HG03432 (cell line): ENCODE measurements around the gene WDR18.

Source experiments
- ATAC-seq: cut with Tn5 transposase; IDR thresholded peaks from one replicate; pipeline ENCODE4 v1.9.1; 2021; ENCODE audit warnings: mild to moderate bottlenecking, moderate library complexity; ENCODE audit not compliant: unreplicated experiment

The WDR18 gene

DNA sequence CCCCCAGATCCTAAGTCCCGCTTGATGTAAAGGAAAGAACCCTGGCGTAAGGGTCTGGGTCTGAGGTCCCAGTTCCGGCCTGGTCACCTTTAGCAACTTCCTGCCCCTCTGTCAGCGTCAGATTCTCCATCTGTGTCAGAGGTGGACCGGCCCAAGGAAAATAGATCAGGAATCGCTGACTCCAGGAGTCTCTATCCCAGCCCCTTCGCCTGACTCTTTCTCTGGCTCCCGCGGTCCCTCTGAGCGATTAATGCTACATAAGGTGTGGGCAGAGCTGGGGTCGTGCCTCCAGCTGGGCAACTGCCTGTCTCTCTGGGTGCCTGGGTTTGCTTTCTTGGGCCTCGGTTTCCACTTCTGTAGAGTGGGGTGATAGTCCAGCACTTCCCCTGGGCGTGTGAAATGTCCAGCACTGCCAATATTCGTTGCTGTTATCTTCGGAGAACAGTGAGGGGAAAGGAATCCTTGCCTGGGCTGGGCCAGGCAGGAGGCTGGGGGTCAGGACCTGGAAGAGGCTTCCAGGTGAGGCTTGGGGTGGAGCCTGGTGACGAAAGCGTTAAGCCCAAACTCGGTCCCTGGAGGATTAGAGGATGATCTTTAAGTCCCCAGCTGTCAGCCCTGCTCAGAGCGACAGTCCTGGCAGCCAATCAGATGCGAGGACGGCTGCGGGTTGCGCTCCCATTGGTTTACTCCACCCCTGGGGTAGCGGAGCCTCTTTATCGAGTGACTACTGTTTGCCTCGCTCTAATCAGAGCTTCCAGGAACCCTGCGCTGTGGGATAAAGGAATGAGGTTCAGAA, 56.5 kb downstream of the WDR18 start:
- ATAC-seq: peak; percentile 35

DNA sequence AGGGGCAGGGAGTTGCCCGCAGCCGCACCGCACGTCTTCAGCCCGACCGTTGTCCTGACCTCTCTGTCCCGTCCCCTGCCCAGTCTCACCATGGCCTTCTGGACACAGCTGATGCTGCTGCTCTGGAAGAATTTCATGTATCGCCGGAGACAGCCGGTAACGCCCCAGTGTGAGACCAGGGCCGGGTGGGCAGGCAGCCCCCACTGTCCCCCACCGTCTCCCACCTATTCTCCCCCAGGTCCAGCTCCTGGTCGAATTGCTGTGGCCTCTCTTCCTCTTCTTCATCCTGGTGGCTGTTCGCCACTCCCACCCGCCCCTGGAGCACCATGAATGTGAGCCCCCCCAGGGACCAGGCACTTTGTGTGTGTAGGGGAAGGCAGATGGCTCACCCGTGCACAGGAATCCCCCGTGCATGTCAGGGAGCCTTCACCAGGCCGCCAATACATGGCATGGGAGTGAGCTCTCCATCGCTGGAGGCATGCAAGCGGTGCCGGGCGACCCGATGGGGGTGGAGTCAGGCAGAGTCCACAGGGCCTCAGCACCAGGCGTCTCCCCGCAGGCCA, 57.2 kb downstream of the WDR18 start:
- ATAC-seq: no peak

DNA sequence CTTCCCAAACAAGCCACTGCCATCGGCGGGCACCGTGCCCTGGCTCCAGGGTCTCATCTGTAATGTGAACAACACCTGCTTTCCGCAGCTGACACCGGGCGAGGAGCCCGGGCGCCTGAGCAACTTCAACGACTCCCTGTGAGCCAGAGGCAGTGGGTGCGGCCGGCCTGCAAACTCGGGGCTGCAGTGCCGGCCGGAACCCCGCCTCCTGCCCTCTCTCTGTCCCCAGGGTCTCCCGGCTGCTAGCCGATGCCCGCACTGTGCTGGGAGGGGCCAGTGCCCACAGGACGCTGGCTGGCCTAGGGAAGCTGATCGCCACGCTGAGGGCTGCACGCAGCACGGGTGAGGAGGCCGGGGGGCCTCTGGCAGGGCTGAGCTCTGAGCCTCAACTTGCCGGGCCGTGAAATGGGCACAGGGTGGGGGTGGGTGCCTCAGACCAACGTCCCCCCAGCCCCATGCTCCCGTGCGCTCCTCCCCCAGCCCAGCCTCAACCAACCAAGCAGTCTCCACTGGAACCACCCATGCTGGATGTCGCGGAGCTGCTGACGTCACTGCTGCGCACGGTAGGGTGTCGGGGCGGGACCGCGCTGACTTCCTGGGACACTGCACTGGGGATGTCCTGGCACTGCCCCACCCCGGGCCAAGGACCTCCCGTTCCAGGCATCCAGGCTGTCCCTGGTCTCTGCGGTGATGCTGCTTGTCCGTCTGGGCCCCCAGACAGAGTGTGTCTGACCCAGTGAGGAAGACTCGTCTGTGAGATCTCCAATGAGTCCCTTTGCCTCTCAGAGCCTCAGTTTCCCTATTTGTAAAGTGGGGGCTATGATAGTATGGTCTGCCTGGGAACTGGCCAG, 57.9 kb downstream of the WDR18 start:
- no peak for ATAC-seq

DNA sequence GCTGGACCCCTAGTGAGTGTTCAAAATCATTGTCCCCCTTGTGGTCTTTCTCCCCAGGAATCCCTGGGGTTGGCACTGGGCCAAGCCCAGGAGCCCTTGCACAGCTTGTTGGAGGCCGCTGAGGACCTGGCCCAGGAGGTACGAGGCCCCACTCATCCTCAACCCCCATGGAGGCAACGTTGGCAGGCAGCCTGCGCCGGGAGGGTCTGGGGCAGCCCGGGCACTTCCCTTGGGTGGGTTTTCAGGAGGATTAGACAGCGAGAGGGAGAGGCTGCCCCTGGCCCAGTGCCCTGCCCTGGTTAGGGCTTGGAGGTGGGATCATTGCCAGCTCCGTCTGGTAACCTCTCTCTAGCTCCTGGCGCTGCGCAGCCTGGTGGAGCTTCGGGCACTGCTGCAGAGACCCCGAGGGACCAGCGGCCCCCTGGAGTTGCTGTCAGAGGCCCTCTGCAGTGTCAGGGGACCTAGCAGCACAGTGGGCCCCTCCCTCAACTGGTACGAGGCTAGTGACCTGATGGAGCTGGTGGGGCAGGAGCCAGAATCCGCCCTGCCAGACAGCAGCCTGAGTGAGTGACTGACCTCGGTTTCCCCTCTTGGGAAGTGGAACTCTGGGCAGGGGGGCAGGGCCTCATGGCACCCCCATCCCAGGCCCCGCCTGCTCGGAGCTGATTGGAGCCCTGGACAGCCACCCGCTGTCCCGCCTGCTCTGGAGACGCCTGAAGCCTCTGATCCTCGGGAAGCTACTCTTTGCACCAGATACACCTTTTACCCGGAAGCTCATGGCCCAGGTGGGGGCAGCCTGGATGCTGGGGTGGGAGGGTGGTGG, 58.8 kb downstream of the WDR18 start:
- ATAC-seq: no peak
